CD4-positive, alpha-beta T cell treated with Interleukin-2 at 100 ng/mL for 4 hours (primary cell): ENCODE measurements around the gene SPATA31E1.
"Not testable (repeated sequence)": the region's sequence is repeated elsewhere in the genome, so short reads cannot be mapped to it uniquely, and the experiment has no call there.

Experiments used
- DNase-seq: peaks from one replicate; pipeline ENCODE4 v3.0.0-alpha.2; 2020; ENCODE audit warnings: low spot score

Gene SPATA31E1

DNA sequence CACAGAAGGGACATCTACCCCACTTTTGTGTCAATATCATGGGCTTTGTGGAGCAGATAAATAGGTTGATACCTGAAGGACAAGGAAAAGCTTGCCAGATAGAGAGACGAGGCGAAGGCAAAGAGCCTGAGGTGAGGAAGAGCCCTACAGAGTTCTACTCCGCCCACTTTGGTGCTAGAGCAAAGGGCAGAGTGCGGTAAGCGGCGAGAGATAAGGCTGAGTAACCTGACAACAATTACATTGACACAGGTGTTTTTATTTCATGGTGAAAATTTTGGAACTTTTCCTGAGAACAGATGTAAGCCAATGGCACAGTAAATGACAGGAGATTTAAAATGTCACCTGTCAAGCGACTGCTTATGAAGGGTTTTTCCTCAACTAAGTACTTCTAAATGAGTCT is 51.8 kb downstream of the SPATA31E1 start:
- not testable (repeated sequence) for DNase-seq

DNA sequence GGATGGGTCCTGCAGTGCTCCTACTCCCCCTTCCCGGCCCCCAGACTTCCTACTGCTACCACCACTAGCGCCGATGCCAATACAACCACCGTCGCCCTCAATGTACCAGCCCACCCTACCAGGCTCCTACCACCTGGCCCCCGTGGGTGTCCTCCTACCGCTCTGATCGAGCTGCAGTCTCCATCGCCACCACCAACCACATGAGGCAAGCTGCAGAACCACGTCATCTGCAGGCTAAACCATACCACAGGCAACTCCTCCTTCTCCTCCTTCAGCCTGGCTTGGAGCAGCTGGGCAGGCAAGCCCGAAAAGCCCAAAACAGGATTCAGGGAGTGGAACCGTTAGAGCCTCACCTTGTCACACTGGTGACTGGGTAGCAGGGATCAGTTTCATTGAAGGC is 54.7 kb downstream of the SPATA31E1 start:
- not testable (repeated sequence) for DNase-seq

DNA sequence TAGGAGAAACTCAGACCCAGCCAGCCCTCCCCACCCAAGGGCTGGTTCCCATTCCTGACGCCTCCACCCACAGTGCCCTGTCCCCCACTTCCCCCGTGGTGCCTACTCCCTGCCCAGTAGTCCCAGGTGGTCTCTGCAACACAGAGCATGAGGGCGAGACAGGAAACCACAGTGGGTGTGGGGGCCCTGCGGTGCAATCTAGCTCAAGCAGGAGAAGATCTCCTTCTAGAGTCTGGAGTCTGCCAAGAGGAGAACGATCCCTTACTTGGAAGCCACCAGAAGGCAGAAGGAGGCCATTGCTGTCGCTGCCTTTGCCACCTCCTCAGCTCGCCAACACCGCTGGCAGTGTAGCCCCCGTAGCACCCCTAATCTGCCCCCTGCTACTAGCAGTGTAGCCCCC is 55.2 kb downstream of the SPATA31E1 start:
- not testable (repeated sequence) for DNase-seq

DNA sequence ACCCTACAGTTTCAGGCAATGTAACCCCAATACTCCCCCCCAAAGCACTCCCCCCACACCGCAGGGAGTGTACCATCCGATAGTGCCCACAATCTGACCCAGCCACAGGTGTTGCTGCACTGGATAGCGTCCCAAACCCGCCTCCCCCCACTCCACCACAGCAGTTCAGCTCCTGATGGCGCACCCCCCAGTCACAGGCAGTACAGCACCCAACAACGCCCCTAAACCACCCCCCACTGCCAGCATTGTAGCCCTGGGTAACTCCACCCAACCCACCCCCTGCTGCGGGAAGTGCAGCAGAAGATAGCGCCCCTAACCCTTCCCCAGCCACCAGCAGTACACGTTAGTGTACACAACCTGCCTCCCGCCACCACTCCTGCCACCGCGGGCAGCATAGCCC is 55.7 kb downstream of the SPATA31E1 start:
- DNase-seq = not testable (repeated sequence)
